H1 (cell line): ENCODE measurements around the gene VAV2. TPM values are rescaled to one million over a fixed set of nuclear protein-coding genes. Genes with fewer than 3 reads are reported as not detected.

Experiments
- CREB1 ChIP-seq: IDR thresholded peaks from 2 replicates; pipeline ENCODE4 v1.6.1; 2012; ENCODE audit warnings: inconsistent platforms
- CTBP2 ChIP-seq: IDR thresholded peaks from 2 replicates; pipeline ENCODE4 v1.7.0; 2011; ENCODE audit warnings: borderline replicate concordance, mild to moderate bottlenecking, moderate library complexity, mixed read lengths, low read length; ENCODE audit not compliant: insufficient read depth, insufficient read length
- KDM4A ChIP-seq: IDR thresholded peaks from one replicate; pipeline ENCODE4 v1.7.1; 2012; ENCODE audit warnings: low read depth, mild to moderate bottlenecking, moderate library complexity, low read length, inconsistent platforms; ENCODE audit not compliant: severe bottlenecking
- RNF2 ChIP-seq: fragments of 200-900, 300-1000 bp; sonication (generic); IDR thresholded peaks from 2 replicates; pipeline ENCODE4 v1.7.1; 2016; ENCODE audit warnings: borderline replicate concordance, low read depth, mild to moderate bottlenecking, antibody characterized with exemption, low read length; ENCODE audit not compliant: poor library complexity, severe bottlenecking; ENCODE audit errors: missing control alignments
- polyA plus RNA-seq, 7 experiments: library from polyadenylated mRNA; depleted of rRNA in 3 of 7; stranded (reverse) in 5 of 7; unstranded in 2 of 7; fragments of >200 nt in 5 of 7; fragments of 200-250 nt in 2 of 7; gene quantifications; 1 replicate in 5 of 7; 2 replicates in 1 of 7; 4 replicates in 1 of 7; pipeline versions ENCODE4 v1.2.1 to v1.2.3, GENCODE V29; 2011 to 2013; ENCODE audit warnings: missing spikeins in 2 of 7, mixed read lengths in 2 of 7
- total RNA-seq: library from RNA; stranded (reverse); fragmentation: NEBNext Ultra II Directional; extraction: Animal tissue kit (Norgen Biotek cat#: 25700); gene quantifications from 2 replicates; pipeline ENCODE4 v1.2.1, GENCODE V29; 2021

The VAV2 gene
- total and polyA plus RNA-seq, 2 of the 8 experiments (the other 6 are each of a cell fraction or from before 2014, with no cell fraction given): 13.6 to 37.6 TPM

DNA sequence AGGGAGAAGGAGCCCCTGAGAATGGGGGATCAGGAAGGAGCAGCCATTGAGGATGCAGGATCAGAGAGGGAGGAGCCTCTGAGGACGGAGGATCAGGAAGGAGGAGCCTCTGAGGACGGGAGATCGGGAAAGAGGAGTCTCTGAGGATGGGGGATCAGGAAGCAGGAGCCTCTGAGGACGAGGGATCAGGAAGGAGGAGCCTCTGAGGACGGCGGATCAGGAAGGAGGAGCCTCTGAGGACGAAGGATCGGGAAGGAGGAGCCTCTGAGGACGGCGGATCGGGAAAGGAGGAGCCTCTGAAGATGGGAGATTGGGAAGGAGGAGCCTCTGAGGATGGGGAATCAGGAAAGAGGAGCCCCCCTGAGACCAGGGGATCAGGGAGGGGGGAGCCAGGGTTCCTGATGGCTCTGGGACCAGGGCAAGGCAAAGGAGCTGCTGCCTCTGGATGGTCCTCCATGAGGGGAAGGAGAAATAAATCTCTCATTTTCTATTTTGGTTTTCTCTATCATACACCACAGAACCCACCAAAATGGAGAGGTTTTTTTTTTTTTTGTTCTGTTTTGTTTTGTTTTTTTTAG lies 231.3 kb downstream of the VAV2 start (continued):
- TF ChIP-seq RNF2: no peak
- TF ChIP-seq CTBP2: no peak
- TF ChIP-seq KDM4A: no peak
- no peak for TF ChIP-seq CREB1
- TF ChIP-seq, all 59 proteins: peak for 0
